HepG2 (cell line): ENCODE data around the gene WDR47. TPM values are rescaled to one million over a fixed set of nuclear protein-coding genes. Genes with fewer than 3 reads are reported as not detected.
"Not testable (repeated sequence)": the region's sequence is repeated elsewhere in the genome, so short reads cannot be mapped to it uniquely, and the experiment has no call there.

Experiments
- ATAC-seq: fragments of 200-7000 bp; cut with Tn5 transposase; 3 replicates; pipeline ENCODE4 v1.9.1; 2020; ENCODE audit warnings: mild to moderate bottlenecking, moderate library complexity
- BruUV-seq: library from RNA; stranded (reverse); fragments of 400-500 nt; replicated peaks from 2 replicates; lab custom pipeline; 2021; lab: Mats Ljungman, UMichigan
- CTCF ChIA-PET: fragments of 300-600 bp; formaldehyde crosslinking; extraction: SDS; loops from one replicate; lab custom pipeline; 2021; ENCODE audit warnings: low total read pairs, inconsistent platforms, low intra/inter-chr PET ratio; lab: Yijun Ruan, JAX
- POLR2A ChIA-PET: fragments of 350-600 bp; sonication (Branson Sonifier 250); formaldehyde crosslinking; loops from one replicate; lab custom pipeline; 2020; ENCODE audit warnings: antibody characterized with exemption, inconsistent platforms; lab: Yijun Ruan, JAX
- DNase-seq: peaks from one replicate; pipeline ENCODE4 v3.0.0-alpha.2; 2015; ENCODE audit warnings: low spot score
- FAIRE-seq: peaks from 3 replicates; lab custom pipeline; 2011; peaks lifted over from hg19 to GRCh38; lab: Jason Lieb, UNC
- H2AFZ ChIP-seq: one replicate; pipeline ENCODE4 v1.6.1; 2011; ENCODE audit warnings: low read length, inconsistent platforms
- H3K27ac ChIP-seq: fragments of 300-600 bp; 3 replicates; pipeline ENCODE4 v1.8.0; 2011; ENCODE audit warnings: mixed run types, mild to moderate bottlenecking, mixed read lengths, low read length, inconsistent platforms; ENCODE audit not compliant: insufficient read depth; ENCODE audit errors: extremely low read length
- H3K27me3 ChIP-seq, 2 experiments: fragments of 200-600 bp in 1 of 2; 2 replicates in 1 of 2; 3 replicates in 1 of 2; pipeline versions ENCODE4 v1.6.0 to v1.8.0; 2011; ENCODE audit warnings: low read length in 2 of 2, mild to moderate bottlenecking in 2 of 2, moderate library complexity in 2 of 2, inconsistent platforms in 1 of 2; ENCODE audit not compliant: insufficient read depth in 2 of 2, control insufficient read depth in 1 of 2
- H3K36me3 ChIP-seq, 2 experiments: fragments of 200-600 bp in 1 of 2; replicated peaks in 1 of 2; 2 replicates in 1 of 2; 3 replicates in 1 of 2; pipeline versions ENCODE4 v1.5.1 to v1.8.0; 2011; ENCODE audit warnings: low read length in 2 of 2, inconsistent platforms in 1 of 2; ENCODE audit not compliant: insufficient read depth in 2 of 2, control insufficient read depth in 1 of 2
- H3K4me1 ChIP-seq: 2 replicates; pipeline ENCODE4 v1.5.1; 2012; ENCODE audit warnings: low read length, inconsistent platforms; ENCODE audit not compliant: insufficient read depth
- H3K4me2 ChIP-seq: 2 replicates; pipeline ENCODE4 v1.6.0; 2011; ENCODE audit warnings: low read depth, low read length, inconsistent platforms
- H3K4me3 ChIP-seq, 3 experiments: fragments of 200-600 bp in 1 of 3; sonication (generic), shearing (Covaris generic) in 1 of 3; replicated peaks in 1 of 3; 2 replicates each; pipeline ENCODE4 v1.5.1; 2011 to 2016; ENCODE audit warnings: low read length in 3 of 3, inconsistent platforms in 2 of 3, low read depth in 2 of 3, mild to moderate bottlenecking in 2 of 3, control low read depth in 1 of 3, mixed read lengths in 1 of 3; ENCODE audit not compliant: insufficient read depth in 1 of 3
- H3K79me2 ChIP-seq: one replicate; pipeline ENCODE4 v1.6.1; 2011; ENCODE audit warnings: low read length, inconsistent platforms; ENCODE audit not compliant: insufficient read depth
- H3K9ac ChIP-seq: 2 replicates; pipeline ENCODE4 v1.6.0; 2011; ENCODE audit warnings: mild to moderate bottlenecking, low read depth, low read length, inconsistent platforms; ENCODE audit not compliant: insufficient read depth
- H3K9me3 ChIP-seq: 2 replicates; pipeline ENCODE4 v1.5.1; 2012; ENCODE audit warnings: mild to moderate bottlenecking, low read length
- H4K20me1 ChIP-seq: 2 replicates; pipeline ENCODE4 v1.6.0; 2011; ENCODE audit warnings: inconsistent platforms, mild to moderate bottlenecking, low read length, moderate library complexity; ENCODE audit not compliant: insufficient read depth
- KDM2A ChIP-seq: sonication (generic); formaldehyde crosslinking; IDR thresholded peaks from 2 replicates; pipeline ENCODE4 v1.4.0; 2020; ENCODE audit warnings: low read depth, missing genetic modification reagents, borderline replicate concordance
- MIER2 ChIP-seq: IDR thresholded peaks from 2 replicates; pipeline ENCODE4 v1.6.1; 2016; ENCODE audit warnings: missing biosample characterization, missing genetic modification reagents
- SNAI1 ChIP-seq: sonication (generic); formaldehyde crosslinking; IDR thresholded peaks from 2 replicates; pipeline ENCODE4 v1.5.0; 2020; ENCODE audit warnings: mild to moderate bottlenecking, missing genetic modification reagents, borderline replicate concordance
- ZNF260 ChIP-seq: sonication (generic); formaldehyde crosslinking; IDR thresholded peaks from 2 replicates; pipeline ENCODE4 v1.4.0; 2020; ENCODE audit warnings: missing genetic modification reagents, low read depth, mild to moderate bottlenecking, borderline replicate concordance
- ZSCAN30 ChIP-seq: sonication (generic); formaldehyde crosslinking; IDR thresholded peaks from 2 replicates; pipeline ENCODE4 v1.5.0; 2020; ENCODE audit warnings: mild to moderate bottlenecking, missing genetic modification reagents
- WGBS: methylation state at CpG from one replicate; pipeline ENCODE4 v1.1.6; 2017; ENCODE audit warnings: low lambda C conversion rate; 5-methylcytosine and 5-hydroxymethylcytosine counted together
- in situ Hi-C: cut with HindIII; loops from 2 replicates; pipeline ENCODE4 v1.10.0; 2017; ENCODE audit warnings: low pct_unique_long_range_greater_than_20kb; ENCODE audit not compliant: extremely low pct_ligation_motif_present
- intact Hi-C: fragments of 100-400 bp; cut with micrococcal nuclease; formaldehyde crosslinking; loops from one replicate; pipeline ENCODE4 v1.10.0; 2022; ENCODE audit not compliant: unreplicated experiment
- polyA plus RNA-seq, 8 experiments: library from polyadenylated mRNA; depleted of rRNA in 3 of 8; stranded (reverse) in 7 of 8; unstranded in 1 of 8; fragments of >200 nt; fragmentation: Illumina TruSeq in 4 of 8; extraction: Trizol in 4 of 8; gene quantifications; 2 replicates each; pipeline versions ENCODE4 v1.2.1 to v1.2.3, GENCODE V29; 2011 to 2016; ENCODE audit warnings: low read depth in 4 of 8, missing spikeins in 1 of 8, mixed read lengths in 1 of 8; ENCODE audit not compliant: insufficient read depth in 1 of 8
- total RNA-seq, 5 experiments: library from RNA; depleted of rRNA; stranded (reverse); fragments of >200 nt; fragmentation: Illumina TruSeq; extraction: Trizol; gene quantifications; 2 replicates each; pipeline ENCODE4 v1.2.3, GENCODE V29; 2016; ENCODE audit warnings: low read depth in 1 of 5

WDR47 gene
- total and polyA plus RNA-seq, 2 of the 13 experiments (the other 11 are each of a cell fraction or from before 2014, with no cell fraction given): 4.3 to 5.9 TPM

GRCh38 chr1:109034382-109034781 is 7.5 kb downstream of the WDR47 start:
- POLR2A ChIA-PET: interaction anchor here (0.7 kb wide), 1 partner anchor 86 kb away, joined by 4 read pairs; no protein-coding TSS in a partner anchor
- Histone ChIP-seq H3K27me3 (no peaks in the 10 kb centered on the region), H3K9ac (no peak overlapping the region), H3K4me1 (no peaks in the 10 kb centered on the region), H3K27ac (no peak overlapping the region), H4K20me1 (no peaks in the 10 kb centered on the region), H3K4me3 (no peak overlapping the region), H2AFZ (no peak overlapping the region), H3K9me3 (no peaks in the 10 kb centered on the region), H3K36me3 (no peaks in the 10 kb centered on the region), H3K4me2 (no peak overlapping the region), H3K79me2 (no peaks in the 10 kb centered on the region)
- FAIRE-seq (no peak), DNase-seq (no peak), ATAC-seq (no peak)
- CTCF ChIA-PET: no interaction called here
- in situ Hi-C loops: no loop called here
- 83% methylated on average over 1 of the region's 2 CpGs for WGBS
- BruUV-seq: no TSS peak
- intact Hi-C loops: no loop called here
- TF ChIP-seq ZNF260 (CRISPR knock-in tag): no peak
- TF ChIP-seq KDM2A (CRISPR knock-in tag): no peak
- TF ChIP-seq ZSCAN30: no peak
- TF ChIP-seq MIER2 (CRISPR knock-in tag): no peak
- no peak for TF ChIP-seq SNAI1

- H3K4me3 ChIP-seq, H2AFZ ChIP-seq, ATAC-seq, H4K20me1 ChIP-seq, H3K9me3 ChIP-seq, H3K27ac ChIP-seq, DNase-seq, in situ Hi-C loops, H3K36me3 ChIP-seq, H3K4me1 ChIP-seq, H3K4me2 ChIP-seq, H3K9ac ChIP-seq, H3K79me2 ChIP-seq, H3K27me3 ChIP-seq, BruUV-seq, FAIRE-seq, intact Hi-C loops, CTCF ChIA-PET: not testable (repeated sequence)
- 95% methylated on average over 8 of the region's 8 CpGs for WGBS
- POLR2A ChIA-PET: interaction anchor here (0.7 kb wide), 1 partner anchor 9 kb away, joined by 3 read pairs; no protein-coding TSS in a partner anchor
Measured at GRCh38 chr1:109029493-109029892, 12.4 kb downstream of the WDR47 start.
